ENCODE measurements around the gene DTX2.
"Not testable (repeated sequence)": the region's sequence is repeated elsewhere in the genome, so short reads cannot be mapped to it uniquely, and the experiment has no call there.

The DTX2 gene

DNA sequence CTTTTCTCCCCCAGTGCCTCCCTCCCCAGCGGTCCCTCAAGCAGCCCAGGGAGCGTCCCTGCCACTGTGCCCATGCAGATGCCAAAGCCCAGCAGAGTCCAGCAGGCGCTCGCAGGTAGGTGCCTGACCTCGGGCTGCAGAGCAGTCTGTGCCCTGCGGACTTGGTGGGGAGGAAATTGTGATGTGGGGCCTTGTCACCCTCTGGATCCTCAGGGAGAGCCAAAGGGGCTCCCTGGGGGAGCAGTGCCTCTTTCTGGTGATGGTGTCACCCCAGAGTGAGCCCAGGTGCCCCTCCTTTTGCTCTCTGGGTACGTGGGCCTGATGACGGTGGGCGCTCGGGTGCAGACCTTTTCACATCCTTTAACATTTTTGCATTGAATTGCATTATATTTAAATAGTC is 30.6 kb downstream of the DTX2 start:
- DNase-seq (ENCODE audit: low read depth in 2 of 2), result not testable (repeated sequence)

DNA sequence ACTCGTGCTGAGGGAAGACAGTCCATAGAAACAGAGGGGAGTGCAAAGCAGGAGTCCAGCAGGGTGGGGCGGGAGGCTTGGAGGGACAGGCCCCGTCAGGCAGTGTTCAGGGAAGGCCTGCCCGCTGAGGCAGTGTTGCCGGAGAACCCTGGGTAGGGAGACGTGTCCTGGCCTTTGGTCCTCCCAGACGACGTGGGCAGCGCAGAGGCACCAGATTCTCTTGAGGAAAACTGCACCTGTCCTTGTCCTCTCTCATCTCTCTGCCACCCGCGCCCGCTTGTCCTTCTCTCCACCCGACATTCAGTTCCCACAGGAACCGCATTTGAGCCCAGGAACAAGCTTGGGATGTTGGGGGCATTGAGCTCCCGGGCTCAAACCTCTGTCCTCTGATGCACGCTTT is 34.2 kb downstream of the DTX2 start:
- not testable (repeated sequence) for DNase-seq (ENCODE audit: low read depth in 2 of 2)

DNA sequence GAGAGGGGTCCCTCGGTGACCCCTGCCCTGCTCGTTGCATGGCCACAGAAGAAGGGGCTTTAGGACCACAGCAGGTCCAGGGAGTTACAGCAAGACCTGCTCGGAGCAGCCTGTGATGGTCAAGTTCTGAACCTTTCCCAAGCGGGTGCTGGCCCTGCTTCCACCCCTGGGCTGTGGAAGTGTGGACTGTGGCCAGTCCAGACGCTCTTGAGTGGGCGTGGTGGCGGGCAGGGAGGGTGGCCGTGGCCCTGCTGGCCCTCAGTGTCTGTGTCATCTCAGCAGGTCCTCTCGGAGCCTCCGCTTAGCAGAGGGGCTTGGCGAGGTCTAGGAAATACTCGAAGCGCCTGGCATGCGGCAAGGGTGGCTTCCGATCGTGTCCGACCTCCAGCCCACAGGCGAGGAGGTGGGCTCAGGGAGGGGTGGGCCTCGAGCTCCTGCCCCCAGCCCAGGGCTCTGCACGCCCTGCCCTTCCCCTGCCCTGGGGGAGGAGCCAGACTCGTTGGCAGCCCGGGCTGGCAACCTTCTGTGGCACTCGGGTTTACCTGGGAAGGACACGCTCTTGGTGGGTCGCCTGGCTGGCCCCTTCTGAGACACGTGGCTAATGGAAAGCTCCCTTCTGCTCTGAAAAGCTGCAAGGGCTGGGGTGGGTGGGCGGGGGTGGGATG is 36.5 kb downstream of the DTX2 start:
- DNase-seq (ENCODE audit: low read depth in 2 of 2), result not testable (repeated sequence)

DNA sequence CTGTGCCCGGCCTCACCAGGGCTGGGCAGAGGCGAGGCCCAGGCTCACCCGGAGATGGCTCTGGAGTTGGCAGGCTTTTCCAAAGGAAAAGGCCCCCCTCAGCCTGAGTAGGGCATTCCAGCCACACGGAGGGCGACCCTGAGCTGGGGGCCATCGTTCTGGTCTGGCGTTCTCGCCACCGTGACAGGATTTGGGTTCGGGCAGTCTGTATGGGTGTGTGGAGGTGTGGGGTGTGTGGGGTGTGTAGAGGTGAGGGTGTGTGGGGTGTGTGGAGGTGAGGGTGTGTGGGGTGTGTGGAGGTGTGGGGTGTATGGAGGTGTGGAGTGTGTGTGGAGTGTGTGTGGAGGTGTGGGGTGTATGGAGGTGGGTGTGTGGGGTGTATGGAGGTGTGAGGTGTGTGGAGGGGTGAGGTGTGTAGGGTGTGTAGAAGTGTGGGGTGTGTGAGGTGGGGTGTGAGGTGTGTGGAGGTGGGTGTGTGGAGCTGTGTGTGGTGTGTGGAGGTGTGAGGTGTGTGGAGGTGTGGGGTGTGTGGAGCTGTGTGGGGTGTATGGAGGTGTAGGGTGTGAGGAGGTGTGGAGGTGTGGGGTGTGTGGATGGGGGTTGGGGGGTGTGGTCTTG is 37.2 kb downstream of the DTX2 start:
- not testable (repeated sequence) for DNase-seq (ENCODE audit: low read depth in 2 of 2)

DNA sequence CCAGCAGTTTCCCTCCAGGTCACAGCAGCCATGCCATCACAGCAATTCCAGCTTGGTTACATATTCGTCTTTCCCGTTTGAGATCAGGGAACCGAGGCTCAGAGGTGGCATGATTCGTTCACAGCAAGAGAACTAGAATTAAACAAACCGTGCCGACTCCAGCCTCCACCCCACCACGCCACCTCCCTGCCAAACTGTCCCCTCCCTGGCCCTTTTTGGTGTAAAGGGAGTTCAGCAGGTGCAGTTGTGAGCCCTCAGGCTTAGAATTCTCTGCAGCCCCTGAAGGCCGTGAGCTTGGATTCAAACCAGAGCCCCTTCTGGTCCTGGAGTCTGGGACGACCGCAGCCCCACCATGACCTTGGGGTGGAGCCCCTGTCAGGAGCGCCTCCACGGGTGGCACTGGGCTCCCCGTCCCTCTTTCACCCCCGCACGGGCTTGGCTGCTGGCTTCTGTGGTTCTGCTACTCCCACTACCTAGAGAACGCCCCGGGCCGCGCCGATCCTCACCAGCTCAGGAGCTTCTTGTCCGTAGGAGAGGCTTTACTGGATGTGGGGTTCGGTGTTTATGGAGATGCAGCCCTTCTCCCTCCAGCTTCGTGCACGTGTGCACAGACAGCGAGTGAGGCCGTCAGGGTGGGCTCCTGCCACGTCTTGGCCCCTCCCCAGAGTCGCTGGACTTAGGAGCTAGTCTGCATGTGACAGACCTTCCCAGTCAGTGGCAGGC is 37.9 kb downstream of the DTX2 start:
- not testable (repeated sequence) for DNase-seq (ENCODE audit: low read depth in 2 of 2)

DNA sequence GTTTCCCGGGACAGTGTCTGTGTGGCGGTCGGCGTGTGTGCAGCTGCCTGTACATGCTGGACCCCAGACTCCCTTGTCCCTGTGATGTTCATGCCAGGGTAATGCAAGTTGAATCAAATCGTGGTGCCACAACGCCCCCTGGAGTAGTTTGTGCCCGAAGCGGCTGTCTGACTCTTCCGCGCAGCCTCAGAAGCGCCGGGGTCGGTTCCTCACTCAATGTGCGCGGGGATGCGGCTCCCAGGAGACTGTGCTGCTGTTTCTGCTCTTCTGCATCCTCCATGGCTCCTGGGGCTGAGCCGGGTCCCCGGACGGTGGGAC is 38.4 kb downstream of the DTX2 start:
- not testable (repeated sequence) for DNase-seq (ENCODE audit: low read depth in 2 of 2)

DNA sequence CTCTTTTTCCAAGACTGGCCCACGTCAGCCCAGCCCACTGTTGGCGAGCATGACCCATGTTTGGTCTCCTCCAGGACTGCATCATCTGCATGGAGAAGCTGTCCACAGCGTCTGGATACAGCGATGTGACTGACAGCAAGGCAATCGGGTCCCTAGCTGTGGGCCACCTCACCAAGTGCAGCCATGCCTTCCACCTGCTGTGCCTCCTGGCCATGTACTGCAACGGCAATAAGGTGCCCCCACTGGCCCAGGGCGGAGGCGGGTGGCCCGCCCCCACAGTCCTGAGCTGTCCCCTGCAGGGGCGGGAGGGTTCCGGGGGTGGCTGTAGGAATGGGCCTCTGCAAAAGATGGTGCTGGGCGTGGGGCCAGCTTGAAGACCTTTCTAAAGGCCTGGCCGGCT is 40.7 kb downstream of the DTX2 start:
- DNase-seq (ENCODE audit: low read depth in 2 of 2), result not testable (repeated sequence)

DNA sequence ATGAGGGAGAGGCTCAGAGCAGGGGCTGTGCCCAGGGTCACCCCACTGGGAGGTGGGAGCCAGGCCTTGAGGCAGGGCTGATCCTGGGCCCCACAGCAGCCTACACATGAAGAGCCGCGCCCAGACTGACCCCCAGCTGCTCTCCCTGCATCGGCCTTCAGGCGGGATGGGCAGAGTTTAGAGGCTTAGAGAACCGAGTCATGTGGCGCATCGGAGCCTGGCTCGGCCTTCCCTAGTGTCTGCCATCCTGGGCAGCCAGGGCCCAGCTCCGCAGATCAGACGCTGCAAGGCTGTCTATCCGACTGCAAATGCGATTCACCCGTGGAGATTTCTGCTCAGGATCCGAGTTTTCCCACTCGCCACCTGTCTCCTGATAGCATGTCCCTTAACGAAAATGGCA is 41.3 kb downstream of the DTX2 start:
- not testable (repeated sequence) for DNase-seq (ENCODE audit: low read depth in 2 of 2)

DNA sequence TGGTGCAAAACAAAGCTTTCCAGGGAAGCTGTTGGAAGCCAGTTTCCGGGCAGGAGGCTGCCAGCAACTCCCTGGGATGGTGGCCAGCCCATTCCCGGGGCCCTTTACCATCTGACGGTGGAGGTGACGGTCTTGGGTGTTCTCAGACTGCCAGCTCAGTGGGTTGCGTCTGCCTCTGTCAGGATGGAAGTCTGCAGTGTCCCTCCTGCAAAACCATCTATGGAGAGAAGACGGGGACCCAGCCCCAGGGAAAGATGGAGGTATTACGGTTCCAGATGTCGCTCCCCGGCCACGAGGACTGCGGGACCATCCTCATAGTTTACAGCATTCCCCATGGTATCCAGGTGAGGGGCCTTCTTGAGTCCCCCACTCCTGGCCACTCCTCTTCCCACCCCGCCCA is 41.7 kb downstream of the DTX2 start:
- not testable (repeated sequence) for DNase-seq (ENCODE audit: low read depth in 2 of 2)

DNA sequence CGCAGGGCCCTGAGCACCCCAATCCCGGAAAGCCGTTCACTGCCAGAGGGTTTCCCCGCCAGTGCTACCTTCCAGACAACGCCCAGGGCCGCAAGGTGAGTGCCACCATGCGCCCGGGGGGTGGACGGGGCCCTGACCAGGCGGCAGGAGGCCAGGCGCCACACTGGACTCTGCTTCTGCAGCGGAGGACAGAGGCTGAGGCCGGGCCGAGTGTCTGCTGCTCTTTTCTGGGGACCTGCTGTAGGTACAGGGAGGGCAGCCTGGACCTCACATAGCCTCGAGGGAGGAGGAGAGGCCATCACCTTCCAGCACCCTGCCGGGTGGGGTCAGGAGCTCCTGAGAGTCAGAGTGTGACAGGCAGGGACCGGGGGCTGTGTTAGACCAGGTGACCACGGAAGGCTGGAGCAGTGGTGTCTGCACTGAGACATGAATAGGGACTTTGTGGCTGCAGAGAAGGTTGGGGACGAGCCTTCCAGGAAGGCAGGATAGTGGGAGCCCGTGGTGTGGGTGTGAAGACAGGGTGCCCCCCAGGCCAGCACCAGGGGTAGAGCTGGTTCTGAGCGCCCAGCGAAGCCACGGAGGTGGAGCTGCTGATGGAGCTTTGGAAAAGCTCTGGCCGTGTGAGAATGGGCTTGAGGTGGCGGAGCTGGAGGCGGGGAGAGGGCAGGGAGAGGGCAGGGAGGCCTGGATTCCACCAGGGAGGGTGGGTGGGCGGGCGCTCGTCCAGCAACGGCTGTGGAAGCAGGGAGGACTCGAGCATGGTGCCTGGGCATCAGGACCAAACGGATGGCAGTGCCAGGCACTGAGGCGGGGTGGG is 43.0 kb downstream of the DTX2 start:
- not testable (repeated sequence) for DNase-seq (ENCODE audit: low read depth in 2 of 2)

DNA sequence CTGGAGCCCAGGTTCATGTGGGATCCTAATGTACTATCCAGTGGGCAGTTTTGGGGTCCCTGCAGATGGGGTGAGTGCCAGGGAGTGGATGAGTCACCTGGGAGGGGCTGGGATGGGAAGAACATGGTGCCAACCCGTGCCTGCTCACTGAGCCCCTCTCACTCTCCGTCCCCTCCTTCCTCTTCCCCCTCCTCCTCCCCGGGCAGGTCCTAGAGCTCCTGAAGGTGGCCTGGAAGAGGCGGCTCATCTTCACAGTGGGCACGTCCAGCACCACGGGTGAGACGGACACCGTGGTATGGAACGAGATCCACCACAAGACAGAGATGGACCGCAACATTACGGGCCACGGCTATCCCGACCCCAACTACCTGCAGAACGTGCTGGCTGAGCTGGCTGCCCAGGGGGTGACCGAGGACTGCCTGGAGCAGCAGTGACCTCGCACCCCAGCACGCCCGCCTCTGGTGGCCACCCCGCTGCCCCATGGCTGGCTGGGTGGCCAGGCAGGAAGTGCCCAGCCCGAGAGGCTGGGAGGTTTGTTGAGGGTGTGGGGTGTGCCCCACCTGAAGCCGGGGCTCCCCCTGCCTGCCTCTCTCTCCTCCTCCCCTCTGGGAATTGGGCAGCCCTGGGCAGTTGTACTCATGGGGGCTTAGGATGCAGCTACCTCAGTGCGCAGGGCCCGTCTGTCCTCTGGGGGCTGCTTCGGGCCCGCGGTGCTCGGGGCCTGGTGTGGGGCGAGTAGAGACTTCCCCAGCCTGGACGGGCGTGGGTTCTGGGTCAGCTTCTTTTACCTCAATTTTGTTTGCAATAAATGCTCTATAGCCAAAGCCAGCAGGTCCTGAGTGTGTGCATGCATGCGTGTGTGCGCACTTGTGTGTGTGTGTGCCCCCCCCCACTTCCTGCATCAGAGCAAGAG is 43.9 kb downstream of the DTX2 start:
- no peak for DNase-seq (ENCODE audit: low read depth in 2 of 2)

DNA sequence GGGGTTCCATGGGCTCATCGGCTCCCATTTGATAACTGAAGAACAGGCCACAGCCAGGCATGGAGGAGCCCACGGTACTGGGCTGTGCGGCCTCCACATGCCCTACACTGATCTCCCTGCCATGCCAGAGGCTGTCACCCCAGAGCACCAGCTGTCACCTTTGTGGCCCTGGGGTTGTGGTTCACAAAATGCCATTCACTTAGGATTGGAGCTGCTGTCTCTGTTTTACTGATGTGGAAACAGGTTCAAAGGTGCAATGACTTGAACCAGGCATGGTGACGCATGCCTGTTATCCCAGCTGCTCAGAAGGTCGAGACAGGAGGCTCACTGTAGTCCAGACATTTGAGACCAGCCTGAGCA is 44.6 kb downstream of the DTX2 start:
- no peak for DNase-seq (ENCODE audit: low read depth in 2 of 2)

DNA sequence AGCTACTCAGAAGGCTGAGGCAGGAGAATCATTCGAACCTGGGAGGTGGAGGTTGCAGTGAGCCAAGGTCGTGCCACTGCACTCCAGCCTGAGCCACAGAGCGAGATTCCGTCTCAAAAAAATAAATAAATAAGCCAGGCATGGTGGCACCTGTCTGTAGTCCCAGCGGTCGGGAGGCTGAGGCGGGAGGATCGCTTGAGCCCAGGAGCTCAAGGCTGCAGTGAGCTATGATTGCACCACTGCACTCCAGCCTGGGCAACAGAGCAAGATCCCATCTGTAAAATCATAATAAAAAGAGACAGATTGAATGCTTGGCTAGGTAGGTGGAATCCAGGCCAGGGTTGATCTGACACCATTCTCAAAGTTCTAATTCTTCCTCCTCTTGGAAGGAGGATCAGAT is 45.1 kb downstream of the DTX2 start:
- not testable (repeated sequence) for DNase-seq (ENCODE audit: low read depth in 2 of 2)

DNA sequence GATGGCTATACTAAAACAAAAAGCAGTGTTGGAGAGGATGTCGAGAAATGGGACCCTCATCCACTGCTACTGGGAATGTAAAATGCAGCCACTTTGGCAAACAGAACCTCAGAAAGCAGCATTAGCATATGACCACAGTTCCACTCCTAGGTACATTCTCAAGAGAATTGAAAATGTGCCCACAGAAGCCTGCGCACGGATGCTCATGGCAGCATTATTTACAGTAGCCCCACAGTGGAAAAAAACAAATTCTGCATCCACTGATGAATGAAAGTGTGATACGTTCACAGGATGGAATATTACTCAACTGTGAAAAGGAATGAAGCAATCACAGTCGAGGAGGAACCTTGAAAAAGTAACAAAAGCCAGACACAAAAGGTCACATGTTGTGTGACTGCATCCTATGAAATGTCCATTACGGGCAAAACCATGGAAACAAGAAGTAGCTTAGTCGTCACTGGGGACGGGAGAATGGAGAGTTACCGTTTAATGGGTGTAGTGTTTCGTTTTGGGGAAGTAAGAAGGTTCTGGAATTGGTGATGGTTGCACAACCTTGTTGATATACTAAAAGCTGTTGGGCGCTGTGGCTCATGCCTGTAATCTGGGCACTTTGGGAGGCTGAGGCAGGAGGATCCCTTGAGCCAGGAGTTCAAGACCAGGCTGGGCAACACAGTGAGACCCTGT is 46.4 kb downstream of the DTX2 start:
- no peak for DNase-seq (ENCODE audit: low read depth in 2 of 2)

DNA sequence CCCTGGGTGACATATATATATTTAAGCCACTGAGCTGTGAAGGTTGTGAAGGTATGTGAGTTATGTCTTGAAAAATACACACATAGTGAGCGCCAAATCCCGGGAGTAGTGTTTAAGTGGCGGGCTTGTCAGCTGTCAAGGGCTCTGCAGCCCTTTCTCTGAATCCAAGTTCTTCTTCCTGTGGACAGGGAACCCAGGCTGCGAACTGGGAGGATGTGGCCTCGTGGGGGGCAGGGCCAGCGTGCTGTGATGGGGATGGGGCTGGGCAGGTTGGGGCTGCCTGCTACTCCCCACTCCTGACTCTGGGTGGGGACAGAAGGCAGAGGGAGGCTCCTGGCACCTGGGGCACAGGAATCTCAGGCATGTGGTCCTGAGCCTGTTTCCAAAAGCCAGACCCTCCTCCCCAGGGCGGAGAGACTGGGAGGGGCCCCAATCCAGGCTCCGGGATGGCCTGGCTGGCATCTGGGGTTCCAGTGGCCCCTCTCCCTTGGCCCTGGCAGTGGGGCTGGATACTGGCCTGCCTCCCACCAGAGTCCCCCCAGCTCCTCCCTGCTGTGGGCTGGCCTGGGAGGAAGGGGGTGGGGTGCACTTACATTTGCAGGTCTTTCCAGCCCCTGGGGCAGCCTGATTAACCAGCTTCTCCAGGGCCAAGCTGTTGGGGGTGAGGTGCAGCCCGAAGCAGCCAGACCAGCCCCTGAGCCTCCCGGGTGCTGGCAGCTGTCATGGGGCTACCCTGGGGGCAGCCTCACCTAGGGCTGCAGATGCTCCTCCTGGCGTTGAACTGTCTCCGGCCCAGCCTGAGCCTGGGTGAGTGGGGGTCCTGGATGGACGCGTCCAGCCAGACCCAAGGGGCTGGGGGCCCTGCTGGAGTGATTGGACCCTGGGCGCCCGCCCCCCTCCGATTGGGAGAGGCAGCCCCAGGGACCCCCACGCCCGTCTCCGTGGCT is 48.7 kb downstream of the DTX2 start, which contains the start of gene UPK3B:
Gene UPK3B, plus strand, starts transcription at position 622 of the 947 bp plus-strand sequence. Its CDS starts 101 bp downstream, at position 723.
- DNase-seq (ENCODE audit: low read depth in 2 of 2), result no peak

DNA sequence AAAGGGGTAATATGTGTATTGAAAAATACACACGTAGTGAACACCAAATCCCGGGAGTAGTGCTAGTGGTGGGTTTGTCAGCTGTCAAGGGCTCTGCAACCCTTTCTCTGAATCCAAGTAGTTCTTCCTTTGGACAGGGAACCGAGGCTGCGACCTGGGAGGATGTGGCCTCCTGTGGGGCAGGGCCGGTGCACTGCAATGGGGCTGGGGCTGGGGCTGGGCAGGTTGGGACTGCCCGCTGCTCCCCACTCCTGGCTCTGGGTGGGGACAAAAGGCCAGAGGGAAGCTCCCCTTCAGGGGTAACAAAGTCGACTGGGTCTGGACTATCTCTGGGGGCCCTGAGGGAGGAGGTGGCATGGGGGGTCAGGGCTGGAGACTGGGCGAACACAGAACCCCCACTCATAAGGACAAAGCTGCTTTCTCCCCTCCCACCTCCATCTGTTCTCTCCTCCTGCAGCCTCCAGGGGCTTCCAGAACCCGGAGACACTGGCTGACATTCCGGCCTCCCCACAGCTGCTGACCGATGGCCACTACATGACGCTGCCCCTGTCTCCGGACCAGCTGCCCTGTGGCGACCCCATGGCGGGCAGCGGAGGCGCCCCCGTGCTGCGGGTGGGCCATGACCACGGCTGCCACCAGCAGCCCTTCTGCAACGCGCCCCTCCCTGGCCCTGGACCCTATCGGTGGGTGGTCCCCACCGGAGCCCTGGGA is 49.8 kb downstream of the DTX2 start:
- DNase-seq (ENCODE audit: low read depth in 2 of 2), result not testable (repeated sequence)

DNA sequence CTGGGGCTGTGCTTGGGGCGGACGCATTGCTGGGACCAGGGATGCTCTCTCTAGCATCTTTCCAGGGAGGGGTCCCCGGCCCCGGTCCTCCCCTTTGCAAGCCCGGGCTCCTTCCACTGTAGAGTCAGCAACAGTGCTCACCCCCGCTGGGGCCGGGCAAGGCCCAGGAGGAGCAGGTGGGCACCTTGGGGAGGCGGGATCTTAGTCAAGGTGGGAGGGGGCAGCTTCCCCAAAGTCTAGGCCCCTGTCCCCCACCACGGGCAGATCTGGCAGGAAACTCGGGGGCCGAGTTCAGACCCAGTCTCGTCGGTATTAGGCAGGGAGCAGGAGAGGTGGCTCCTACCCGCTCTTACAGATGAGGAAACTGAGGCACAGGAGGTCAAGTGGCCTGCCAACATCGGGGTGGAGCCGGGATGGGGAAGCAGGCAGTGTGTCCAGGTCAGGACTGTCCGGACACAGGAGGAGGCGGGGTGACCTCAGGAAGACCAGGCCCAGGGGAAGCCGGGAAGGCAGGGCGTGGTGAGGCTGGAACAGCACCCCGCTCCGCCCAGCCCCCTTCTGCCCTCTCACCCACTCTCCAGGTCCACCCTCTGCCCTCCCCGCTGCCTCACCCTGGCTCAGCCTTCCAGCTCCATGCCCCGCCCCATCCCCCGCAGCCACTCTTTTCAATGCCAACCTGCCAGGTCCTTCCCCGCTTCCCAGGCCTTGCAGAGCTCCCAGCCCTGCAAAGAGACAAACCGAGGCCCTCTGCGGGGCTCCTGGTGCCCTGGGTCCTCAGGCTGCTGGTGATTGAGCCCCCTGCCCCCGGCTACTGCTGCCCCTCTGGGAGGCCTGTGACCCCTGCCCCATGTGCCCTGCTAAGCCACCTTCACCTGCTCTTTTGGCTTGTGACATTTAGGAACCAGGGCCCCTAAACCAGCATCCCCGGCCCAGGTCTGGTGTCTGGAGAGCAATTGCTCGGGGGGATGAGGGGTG is 50.7 kb downstream of the DTX2 start:
- not testable (repeated sequence) for DNase-seq (ENCODE audit: low read depth in 2 of 2)
